GM19324 (cell line): ENCODE data around the gene TSNAXIP1.
"Not testable (repeated sequence)": the region's sequence is repeated elsewhere in the genome, so short reads cannot be mapped to it uniquely, and the experiment has no call there.

ENCODE experiments used
- ATAC-seq: cut with Tn5 transposase; IDR thresholded peaks from one replicate; pipeline ENCODE4 v1.9.1; 2021; ENCODE audit warnings: mild to moderate bottlenecking, moderate library complexity; ENCODE audit not compliant: unreplicated experiment, low FRiP score

TSNAXIP1 gene

DNA sequence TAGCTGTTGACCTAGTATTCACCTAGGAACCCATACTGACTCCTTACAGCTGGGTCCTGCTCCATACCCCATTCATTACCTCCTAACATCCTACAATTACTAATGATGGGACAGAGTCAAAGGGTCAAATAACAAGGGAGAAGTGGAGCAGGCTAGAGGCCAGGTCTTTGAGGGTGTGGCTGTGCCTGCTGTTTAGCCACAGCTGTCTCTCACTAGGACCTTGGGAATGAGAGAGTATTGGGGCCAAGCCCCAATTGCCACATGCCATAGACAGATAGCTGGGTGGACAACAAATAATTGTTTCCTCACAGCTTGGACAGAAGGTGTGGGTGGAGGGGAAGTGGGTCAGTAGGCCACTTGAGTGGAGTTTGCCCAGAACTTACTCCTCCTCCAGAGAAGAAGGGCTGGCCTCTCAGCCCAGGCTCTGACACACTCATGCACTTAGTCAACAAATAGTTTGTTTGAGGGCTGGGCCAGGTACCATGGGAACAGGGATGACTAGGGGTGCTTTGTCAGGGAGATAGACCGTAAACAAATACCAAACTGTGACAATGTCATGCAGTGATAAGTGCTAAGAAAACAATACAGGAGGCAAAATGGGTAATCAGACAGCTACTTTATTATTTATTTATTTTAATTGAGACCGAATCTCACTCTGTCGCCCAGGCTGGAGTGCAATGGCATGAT lies 51.0 kb downstream of the TSNAXIP1 start:
- no peak for ATAC-seq

DNA sequence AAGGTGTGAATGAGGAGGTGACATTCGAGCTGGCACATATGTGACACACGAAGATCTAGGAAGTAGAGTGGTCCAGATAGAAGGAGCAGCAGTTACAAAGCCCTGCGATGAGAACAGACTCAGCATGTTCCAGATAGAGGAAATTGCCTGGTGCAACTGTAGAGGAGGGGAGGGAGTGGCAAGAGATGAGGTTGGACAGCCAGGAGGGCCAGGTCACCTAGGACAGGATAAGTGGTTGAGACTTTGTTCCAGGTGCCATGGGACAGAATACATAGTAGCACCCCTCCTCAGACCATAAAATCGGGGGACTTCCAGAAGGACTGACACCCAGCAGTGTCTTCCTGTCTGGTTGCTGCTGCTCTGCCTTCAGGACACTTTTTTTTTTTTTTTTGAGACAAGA lies 51.8 kb downstream of the TSNAXIP1 start:
- no peak for ATAC-seq

DNA sequence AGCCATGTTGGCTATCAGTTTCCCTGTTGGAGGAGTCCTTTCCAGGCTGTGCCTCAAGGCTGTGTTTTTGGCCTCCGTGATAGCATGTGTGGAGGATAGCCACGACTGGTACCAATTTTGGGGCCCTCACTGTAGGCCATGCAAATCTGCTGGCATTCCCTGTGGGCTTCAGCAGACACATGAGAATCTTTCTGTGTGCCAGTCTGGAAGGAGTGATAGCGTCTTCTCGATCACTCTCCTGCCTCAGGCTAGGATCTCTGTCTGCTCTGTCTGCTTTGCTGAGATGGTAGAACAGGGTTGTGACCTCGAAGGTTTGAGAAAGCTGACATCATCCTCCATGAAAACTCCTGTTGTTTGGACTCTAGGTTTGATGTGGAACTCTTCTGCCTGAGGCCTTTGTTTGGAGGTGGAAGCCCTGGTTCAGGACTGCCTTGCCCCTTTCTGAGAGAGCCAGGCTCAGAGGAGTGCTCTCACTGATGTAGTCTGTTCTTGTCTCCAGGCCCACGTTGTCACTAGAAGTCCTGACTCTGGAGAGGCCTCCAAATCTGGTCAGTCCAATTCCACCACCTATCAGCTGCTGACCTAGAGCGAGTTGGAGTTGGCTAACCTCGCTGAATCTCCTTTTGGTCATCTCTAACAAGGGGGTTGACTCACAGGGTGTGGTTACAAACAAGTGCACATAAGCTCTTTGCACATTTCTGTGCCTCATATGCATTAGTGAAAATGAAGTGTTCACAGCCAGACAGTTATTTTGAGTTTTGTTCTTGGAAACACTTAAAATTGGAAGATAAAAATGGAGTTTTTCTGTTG lies 54.1 kb downstream of the TSNAXIP1 start:
- no peak for ATAC-seq

DNA sequence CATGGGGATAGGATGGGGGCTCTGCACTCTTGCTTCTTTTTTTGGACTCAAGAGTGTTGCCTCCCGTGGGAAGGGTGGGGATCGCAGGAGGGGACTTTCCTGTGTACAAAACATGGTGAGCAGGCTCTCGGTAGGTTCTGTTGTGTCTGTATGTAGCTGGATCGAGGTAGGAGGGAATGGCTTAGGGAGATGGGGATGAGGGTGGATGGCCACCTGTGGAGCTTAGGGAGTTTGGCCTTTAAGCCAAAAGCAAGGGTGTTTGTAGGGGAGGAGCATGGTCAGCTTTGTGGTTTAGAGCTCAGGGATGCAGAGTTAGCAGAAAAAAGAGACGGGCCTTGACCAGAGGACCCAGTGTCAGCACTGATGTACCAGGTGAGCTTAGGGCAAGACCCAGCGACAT lies 55.2 kb downstream of the TSNAXIP1 start:
- no peak for ATAC-seq

DNA sequence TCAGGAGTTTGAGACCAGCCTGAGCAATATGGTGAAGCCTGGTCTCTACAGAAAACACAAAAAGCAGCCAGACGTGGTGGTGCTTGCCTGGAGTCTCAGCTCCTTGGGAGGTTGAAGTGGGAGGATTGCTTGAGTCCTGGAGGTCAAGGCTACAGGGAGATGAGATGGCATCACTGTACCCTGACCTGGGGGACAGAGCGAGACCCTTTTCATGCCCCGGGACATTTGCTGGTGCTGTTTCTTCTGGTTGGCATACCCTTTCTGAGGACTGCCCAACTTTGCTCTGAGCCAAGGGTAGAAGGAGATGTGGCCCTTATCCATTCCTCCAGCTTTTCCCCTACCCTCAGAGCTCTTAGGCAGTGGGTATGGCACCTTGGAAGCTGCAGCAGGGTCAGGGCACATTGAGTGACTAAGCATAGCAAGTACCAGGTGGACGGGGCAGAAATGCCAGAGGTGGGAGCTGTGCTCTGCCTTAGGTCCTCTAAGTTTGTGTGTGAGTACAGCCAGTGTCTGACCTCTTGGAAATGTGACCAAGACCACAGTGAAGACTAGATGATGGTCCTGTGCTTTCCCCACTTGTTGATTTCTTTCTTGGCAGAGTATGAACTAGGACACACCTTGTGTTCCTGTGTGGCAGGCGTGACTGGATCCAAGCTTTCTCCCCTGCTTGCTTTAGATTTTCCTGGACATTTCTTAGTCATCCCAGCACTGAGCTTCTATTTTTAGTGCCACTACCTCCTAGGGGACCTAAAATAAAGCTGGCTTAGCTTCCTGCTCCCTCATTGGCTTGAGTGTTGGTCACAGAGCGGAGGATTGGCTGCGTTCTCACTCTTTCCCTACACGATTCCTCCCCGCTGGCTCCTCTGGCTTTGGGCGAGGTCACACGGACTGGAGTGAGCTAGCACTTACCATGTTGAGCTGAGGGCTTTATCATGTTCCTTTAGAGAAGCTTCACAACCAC lies 56.2 kb downstream of the TSNAXIP1 start:
- no peak for ATAC-seq

DNA sequence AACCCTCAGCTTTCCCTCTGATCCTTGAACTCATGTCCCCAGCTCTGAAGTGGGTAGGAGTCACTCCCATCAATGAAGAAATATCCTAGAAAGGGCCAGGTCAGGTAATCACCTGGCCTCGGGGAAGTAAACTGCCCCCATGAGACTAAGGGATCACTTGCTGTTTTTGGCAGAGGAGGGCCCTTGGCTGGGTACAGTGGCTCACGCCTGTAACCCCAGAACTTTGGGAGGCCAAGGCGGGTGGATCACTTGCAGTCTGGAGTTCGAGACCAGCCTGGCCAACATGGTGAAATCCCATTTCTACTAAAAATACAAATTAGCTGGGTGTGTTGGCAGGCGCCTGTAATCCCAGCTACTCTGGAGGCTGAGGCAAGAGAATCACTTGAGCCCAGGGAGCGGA lies 57.4 kb downstream of the TSNAXIP1 start:
- ATAC-seq = not testable (repeated sequence)

DNA sequence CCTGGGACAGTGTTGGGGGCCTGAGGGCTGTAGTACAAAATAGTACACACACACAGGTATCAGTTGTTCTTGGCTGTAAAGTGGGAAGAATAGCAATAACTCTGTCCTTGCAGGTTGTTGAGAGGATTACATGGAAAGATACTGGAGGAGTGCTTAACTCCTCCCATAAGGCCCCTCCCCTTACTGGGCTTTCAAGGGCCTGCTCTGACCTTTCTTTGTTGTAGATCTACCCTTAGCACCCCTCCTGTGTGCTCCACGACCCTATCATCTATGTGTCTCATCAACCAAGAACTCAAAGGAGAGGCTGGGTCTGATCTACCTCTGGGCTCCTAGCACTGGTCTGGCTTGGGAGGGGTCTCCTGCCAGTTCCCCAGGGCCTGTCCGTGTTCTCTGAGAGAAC lies 57.9 kb downstream of the TSNAXIP1 start:
- no peak for ATAC-seq

DNA sequence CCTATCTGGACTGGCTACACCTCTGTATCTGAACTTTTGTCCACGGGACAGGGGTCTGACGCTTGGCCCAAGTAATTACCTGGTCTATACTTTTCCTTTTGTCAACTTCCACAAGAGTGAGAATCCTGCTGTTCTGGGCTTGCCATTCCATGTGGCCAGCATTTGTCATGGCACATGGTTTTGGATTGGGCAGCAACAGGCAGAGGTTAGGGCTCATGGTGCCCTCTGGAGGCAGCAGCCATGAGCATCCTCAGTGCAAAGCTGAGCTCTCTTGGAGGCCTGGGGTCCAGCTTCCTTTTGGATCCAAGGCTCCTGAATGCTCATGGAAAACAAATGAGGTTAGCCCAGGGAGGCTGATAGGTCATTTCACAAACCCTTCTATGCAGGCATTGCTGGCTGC lies 58.6 kb downstream of the TSNAXIP1 start:
- no peak for ATAC-seq

DNA sequence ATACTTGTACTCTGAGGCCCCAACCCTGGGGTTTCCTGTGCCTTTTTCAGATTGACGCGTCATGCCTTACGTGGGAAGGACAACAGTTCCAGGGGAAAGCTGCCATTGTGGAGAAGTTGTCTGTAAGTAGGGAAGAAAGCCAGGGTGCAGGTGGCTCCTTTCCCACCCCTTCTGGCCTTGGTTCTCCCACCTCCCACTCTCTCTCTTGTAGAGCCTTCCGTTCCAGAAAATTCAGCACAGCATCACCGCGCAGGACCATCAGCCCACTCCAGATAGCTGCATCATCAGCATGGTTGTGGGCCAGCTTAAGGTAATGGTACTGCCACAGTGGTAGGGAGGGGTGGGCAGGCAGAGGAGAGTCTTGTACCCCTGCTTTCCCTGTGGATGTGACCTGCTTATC lies 61.6 kb downstream of the TSNAXIP1 start:
- no peak for ATAC-seq

DNA sequence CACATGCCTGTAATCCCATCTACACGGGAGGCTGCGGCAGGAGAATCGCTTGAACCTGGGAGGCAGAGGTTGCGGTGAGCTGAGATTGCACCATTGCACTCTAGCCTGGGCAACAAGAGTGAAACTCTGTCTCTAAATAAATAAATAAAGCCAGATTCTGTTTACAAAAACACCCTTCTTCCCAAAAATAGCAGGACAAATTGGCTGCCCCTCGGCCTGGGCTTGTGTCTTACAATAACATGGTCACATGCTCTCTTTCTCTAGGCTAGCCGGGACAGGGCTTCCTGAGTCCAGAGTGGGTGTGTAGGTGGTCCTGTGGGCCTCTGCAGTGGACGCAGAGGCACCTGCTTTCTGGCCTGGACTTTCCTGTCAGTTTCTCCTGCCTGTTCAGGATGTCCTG lies 63.0 kb downstream of the TSNAXIP1 start:
- no peak for ATAC-seq

DNA sequence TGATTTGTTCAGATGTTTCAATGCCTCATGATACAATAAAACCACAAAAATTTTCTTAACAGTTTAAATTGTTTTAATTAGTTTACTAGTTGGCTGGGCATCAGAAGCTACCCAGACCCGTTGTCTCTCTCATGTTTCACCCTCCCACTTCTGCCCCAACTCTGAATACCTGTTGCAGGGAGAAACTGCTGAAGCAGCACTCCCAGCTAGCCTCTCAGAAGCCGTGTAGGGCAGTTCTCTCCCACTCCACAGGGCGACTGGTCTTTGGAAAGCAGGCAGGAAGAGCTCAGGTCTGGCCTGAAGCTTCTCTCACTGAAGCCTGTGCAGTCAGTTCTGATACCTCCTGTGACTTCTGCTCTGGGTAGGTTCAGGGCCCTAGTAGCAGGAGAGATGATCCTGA lies 64.6 kb downstream of the TSNAXIP1 start:
- no peak for ATAC-seq

DNA sequence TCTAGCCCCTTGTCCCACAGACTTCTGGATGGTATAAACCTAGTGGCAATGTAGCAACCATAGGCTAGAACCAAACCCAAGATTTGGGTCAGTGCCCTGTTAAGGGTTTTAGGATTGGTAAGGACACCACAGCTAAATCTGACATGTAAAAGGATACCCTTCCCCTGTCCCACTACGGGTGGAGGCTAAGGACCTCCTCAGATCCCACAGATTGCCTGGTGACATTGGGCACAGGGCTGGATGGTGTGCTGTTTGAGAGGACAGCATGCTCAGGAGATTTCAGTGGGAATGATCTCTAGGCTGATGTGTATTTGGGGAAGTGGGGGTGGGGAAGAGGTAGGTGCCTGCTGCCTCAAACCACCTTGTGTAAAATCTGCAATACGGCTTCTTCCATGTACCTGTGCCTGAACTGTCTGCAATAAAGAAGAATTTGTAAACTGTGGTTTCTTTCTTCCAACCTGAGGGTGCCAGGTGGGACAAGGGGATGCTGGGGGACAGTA lies 65.5 kb downstream of the TSNAXIP1 start:
- ATAC-seq = no peak

DNA sequence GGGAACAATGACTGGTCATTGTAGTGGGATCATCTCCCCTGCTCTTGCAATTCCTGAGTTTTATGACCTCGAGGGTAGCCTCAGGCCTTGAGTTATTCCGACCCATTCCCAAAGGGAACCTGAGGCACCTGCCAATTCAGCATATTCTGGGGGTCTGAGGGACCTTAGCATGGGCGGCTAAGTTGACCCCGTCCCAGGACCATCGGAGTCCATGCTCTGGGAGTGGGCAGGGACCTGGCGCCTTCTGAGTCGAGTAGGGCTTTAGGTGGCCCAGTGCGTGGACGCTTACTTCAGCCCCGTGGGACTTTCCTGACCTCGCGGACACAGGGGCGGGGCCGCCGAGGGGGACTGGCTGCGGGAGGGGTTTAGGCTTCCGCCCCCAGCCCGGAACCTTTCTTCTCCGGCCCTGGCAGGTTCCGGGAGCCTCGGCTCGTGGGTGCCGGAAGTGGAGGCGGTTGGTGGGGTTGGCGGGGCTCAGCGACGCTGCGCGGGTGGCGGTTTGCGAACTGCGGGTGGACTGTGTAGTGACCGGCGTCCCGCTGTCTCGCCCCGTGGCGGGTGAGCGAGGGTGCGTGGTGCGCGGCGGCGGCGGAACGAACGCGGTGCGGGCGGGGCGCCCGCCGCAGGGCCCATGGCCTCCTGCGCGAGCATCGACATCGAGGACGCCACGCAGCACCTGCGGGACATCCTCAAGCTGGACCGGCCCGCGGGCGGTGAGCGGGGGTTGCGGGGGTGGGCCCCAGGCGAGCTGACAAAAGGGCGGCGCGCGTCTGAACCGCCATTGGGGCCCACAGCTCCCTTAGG lies 66.1 kb downstream of the TSNAXIP1 start, which contains the start of gene EDC4:
Gene EDC4, plus strand, starts transcription at position 422 of the 804 bp plus-strand sequence. Its CDS starts 210 bp downstream, at position 632.
- peak; percentile 90 for ATAC-seq

DNA sequence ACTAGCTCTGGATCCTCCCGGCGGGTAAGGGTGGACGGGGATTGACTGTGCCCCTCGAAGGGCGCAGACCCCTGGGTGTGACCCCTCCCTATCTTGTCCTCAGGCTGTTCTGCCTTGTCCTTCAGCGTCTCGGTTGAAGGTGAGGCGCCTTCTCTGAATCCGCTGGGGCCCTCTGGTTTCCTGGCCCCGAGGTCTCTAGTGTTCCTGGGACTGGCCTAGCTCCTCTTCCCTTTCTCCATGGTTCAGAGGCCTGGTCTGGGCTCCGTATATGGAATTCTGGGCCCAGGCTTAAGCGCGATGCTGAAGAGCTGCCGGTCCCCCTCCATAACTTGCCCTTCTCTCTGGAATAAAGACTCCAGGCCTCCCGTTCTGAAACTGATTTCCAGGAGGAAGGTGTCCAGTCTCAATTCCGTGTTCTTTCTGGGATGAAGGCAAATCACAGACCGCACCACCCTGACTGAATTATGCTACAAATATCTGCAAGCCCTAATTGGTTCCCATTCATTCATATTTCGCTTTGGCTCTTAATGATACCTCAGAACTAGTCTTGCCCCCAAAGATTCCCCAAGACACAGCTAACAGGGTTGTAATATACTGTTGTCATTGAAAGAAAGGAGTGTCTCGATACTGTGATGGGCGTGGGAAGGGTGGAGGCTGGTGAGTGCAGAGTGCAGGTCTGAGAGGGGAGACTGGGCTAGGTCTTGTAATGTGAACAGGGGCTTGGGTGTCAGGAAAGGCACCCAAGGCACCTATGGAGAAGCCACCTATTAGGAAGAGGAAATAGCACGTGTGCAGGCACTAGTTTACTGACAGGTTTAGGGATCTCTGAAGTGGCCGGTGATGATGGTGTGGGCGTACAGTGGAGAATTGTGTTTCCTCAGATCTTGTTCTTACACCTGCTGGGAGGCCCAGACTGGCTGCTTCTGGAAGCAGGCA lies 67.0 kb downstream of the TSNAXIP1 start:
- ATAC-seq = no peak

DNA sequence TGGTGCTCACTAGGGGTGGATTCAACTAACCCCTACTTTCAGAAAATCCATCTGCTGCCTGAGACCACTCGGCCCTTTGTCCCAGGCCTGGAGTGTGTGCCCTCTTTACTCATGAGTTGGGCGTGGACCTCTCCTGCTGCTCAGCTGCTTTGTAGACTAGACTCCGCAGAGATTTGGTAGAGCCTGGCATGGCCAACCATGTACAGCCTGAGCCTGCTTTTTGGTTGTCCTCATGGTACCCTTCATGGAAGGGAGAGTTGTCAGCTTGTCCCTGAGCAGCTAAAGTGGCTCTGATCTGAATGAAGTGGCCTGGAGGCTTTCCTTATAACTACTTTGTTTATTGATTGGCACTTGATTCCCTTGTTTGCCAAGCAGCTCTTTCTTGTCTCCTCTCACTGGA lies 67.7 kb downstream of the TSNAXIP1 start:
- no peak for ATAC-seq

DNA sequence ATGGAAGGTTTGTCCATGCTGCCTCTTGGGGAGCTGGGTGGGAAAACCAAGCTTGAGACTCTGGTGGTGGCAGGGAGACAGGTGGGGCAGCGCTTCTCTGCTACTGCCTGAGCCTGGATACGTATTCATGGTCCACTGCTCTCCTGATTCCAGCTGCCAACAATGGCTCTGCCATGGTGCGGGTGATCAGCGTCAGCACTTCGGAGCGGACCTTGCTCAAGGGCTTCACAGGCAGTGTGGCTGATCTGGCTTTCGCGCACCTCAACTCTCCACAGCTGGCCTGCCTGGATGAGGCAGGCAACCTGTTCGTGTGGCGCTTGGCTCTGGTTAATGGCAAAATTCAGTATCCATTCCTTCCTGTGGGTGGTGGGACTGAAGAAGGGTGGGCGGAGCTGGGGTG lies 70.4 kb downstream of the TSNAXIP1 start:
- no peak for ATAC-seq
